H1 (cell line): ENCODE results near the gene P2RX7. TPM values are rescaled to one million over a fixed set of nuclear protein-coding genes. Genes with fewer than 3 reads are reported as not detected.

Experiments
- EGR1 ChIP-seq: IDR thresholded peaks from 2 replicates; pipeline ENCODE4 v1.6.1; 2011; ENCODE audit warnings: low read depth, low read length, borderline replicate concordance
- EZH2 ChIP-seq: fragments of 200-600 bp; sonication (generic); IDR thresholded peaks from 2 replicates; pipeline ENCODE4 v1.7.1; 2012; ENCODE audit warnings: low read depth, mild to moderate bottlenecking, moderate library complexity, low read length, inconsistent platforms; ENCODE audit not compliant: severe bottlenecking
- FOSL1 ChIP-seq: IDR thresholded peaks from 2 replicates; pipeline ENCODE4 v1.6.1; 2011; ENCODE audit warnings: mild to moderate bottlenecking, low read depth, low read length, moderate library complexity; ENCODE audit not compliant: insufficient read depth
- RAD21 ChIP-seq, 2 experiments: IDR thresholded peaks in 1 of 2; conservative IDR thresholded peaks in 1 of 2; 2 replicates each; pipeline ENCODE4 v1.6.1; 2011; ENCODE audit warnings: low read depth in 2 of 2, low read length in 2 of 2, improper control_type of control experiment in 1 of 2, inconsistent platforms in 1 of 2, mild to moderate bottlenecking in 1 of 2, moderate library complexity in 1 of 2
- RFX5 ChIP-seq: IDR thresholded peaks from 2 replicates; pipeline ENCODE4 v1.6.1; 2011; ENCODE audit warnings: low read depth, low read length, improper control_type of control experiment, borderline replicate concordance
- SIRT6 ChIP-seq: IDR thresholded peaks from one replicate; pipeline ENCODE4 v1.7.1; 2012; ENCODE audit warnings: low read length, inconsistent platforms
- SP1 ChIP-seq: IDR thresholded peaks from 2 replicates; pipeline ENCODE4 v1.6.1; 2011; ENCODE audit warnings: low read depth, low read length
- polyA plus RNA-seq, 7 experiments: library from polyadenylated mRNA; depleted of rRNA in 3 of 7; stranded (reverse) in 5 of 7; unstranded in 2 of 7; fragments of >200 nt in 5 of 7; fragments of 200-250 nt in 2 of 7; gene quantifications; 1 replicate in 5 of 7; 2 replicates in 1 of 7; 4 replicates in 1 of 7; pipeline versions ENCODE4 v1.2.1 to v1.2.3, GENCODE V29; 2011 to 2013; ENCODE audit warnings: missing spikeins in 2 of 7, mixed read lengths in 2 of 7
- total RNA-seq: library from RNA; stranded (reverse); fragmentation: NEBNext Ultra II Directional; extraction: Animal tissue kit (Norgen Biotek cat#: 25700); gene quantifications from 2 replicates; pipeline ENCODE4 v1.2.1, GENCODE V29; 2021
- TF ChIP-seq, protein P1 (sequence below): IDR thresholded peaks from 2 replicates; pipeline ENCODE4 v1.6.1; 2012; ENCODE audit warnings: inconsistent platforms

Gene P2RX7
- total and polyA plus RNA-seq, 2 of the 8 experiments (the other 6 are each of a cell fraction or from before 2014, with no cell fraction given), result 0.38 to 0.56 TPM

DNA sequence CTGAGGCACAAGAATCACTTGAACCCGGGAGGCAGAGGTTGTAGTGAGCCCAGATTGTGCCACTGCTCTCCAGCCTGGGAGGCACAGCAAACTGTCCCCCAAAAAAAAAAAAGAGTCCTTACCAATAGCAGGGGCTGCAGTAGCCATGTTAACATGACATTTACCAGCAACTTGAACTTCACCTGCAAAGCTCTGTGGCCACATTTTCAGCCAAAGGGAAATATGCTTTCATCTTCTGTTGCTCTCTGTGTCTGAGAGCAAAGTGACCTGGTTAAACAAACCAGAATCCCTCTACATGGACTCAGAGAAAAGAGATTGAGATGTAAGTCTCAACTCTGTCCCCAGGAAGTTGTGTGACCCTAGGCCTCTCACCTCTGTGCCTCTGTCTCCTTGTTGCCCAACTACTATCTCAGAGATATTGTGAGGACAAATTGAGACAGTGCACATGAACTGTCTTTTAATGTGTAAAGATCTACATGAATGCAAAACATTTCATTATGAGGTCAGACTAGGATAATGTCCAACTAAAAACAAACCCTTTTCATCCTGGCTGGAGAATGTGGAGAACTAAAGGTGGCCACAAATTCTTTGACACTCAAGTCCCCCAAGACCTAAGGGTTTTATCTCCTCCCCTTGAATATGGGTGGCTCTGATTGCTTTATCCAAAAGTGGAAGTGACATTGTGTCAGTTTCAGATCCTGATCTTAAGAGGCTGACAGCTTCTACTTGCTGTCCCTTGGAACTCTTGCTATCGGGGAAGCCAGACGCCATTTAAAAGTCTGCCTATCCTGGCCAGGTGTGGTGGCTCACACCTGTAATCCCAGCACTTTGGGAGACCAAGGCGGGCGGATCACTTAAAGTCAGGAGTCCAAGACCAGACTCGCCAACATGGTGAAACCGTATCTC lies 52.6 kb downstream of the P2RX7 start (continued):
- TF ChIP-seq, protein P1, sequence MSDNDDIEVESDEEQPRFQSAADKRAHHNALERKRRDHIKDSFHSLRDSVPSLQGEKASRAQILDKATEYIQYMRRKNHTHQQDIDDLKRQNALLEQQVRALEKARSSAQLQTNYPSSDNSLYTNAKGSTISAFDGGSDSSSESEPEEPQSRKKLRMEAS, result no peak
- TF ChIP-seq RFX5, result no peak
- no peak for TF ChIP-seq SIRT6
- no peak for TF ChIP-seq FOSL1
- TF ChIP-seq EZH2, result no peak
- TF ChIP-seq RAD21 (IDR thresholded peaks at IDR 0.05 in 1 of 2, conservative IDR thresholded peaks at IDR 0.05 in 1 of 2; ENCODE audit: low read depth in 2 of 2, low read length in 2 of 2), result no peak
- TF ChIP-seq SP1, result no peak
- no peak for TF ChIP-seq EGR1
